Amygdala (tissue), 56 donors: ENCODE results near the gene FAM83G.

Source experiments
- DNase-seq, 56 donors: peaks; one replicate each; lab custom pipeline; 2025; lab: John Stamatoyannopoulos, UW

Gene FAM83G

DNA sequence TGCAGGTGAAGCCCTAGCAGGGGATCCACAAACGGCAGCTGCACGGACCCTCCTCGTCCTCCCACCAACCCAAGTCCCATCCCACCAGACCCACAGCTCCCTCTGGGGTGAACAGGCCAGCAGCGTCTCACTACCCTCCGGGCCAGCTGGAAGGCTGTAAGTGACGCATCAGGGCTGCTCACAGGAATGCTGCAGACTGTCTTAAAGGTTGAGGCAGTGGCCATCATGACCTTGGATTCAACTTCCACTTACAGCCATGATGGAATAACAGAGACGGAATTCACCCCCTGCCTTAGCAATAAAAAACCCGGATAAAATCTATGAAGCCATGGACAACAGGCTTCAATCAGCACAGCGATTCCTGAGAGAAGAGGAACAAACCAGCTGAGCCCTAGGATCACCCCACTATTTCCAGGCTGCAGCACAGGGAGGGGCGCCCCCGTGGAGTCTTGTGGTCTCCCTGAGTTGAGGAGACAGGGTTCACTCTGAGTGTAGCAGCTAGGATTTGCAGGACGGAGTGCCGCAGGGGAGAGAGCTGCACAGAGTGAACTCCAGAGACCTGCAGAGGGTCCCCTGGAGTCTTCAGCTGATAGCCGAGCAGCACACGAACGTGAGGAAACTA is 10.5 kb downstream of the FAM83G start:
- DNase-seq, result no peak

DNA sequence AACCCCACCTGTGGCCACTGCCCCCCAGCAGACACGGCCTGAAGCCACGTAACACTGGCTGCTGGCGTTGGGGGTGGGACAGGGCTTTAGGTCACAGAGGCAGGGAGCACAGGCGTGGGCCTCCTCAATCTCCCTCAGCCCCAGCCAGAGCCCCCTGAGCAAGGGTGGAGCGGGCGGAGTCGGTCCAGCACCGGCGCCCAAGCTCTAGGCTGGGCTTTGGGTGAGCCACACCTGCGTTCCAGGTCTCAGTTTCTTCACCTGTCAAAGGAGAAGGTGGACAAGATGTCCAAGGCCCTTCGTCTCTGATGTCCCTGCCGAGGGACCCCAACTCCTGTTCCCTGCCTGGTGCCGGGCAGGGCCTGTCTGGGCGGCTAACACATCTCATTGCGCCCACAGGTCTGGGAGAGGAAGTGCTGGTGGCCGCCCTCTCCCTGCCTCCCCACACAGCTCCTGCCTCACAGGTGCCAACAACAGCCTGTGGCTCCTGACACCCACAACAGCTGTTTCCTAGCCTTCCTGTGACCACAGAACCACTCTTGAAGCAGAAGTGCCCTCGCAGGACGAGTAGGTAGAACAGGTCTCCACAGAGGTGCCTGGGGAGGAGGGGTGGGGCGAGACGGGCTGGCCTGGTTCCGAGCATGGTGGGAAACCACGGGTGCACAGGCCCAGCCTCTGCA is 12.0 kb downstream of the FAM83G start:
- no peak for DNase-seq

- no peak for DNase-seq
These were observed 12.8 kb downstream of the FAM83G start for GRCh38 chr17:18991531-18992315.

- DNase-seq, result no peak
These were observed 14.2 kb downstream of the FAM83G start for GRCh38 chr17:18990331-18990730.

GRCh38 chr17:18988546-18989173 is 15.9 kb downstream of the FAM83G start:
- no peak for DNase-seq

GRCh38 chr17:18987862-18988545 is 16.6 kb downstream of the FAM83G start:
- no peak for DNase-seq

DNA sequence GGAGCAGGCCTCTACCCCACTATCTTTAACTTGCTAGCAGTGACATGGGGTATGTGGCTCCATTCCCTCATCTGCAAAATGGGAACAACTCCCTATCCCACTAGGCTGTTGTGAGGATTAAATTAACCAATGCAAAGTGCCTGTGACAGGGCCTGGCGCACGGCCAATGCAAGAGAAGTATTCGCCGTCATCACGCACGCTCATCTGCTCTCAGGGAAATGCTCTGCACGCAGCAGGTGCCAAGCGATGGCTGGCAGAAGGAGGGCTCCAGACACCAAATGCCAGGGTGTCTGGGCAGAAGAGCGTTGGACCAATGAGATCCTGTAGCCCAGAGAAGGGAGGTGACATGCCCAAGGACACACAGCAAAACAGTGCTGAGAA is 17.3 kb downstream of the FAM83G start:
- DNase-seq, result no peak

GRCh38 chr17:18986541-18987229 is 17.9 kb downstream of the FAM83G start:
- DNase-seq, result no peak

- DNase-seq, result no peak
These were observed 19.1 kb downstream of the FAM83G start for GRCh38 chr17:18985475-18985874.

GRCh38 chr17:18984273-18985114 is 20.1 kb downstream of the FAM83G start:
- no peak for DNase-seq

DNA sequence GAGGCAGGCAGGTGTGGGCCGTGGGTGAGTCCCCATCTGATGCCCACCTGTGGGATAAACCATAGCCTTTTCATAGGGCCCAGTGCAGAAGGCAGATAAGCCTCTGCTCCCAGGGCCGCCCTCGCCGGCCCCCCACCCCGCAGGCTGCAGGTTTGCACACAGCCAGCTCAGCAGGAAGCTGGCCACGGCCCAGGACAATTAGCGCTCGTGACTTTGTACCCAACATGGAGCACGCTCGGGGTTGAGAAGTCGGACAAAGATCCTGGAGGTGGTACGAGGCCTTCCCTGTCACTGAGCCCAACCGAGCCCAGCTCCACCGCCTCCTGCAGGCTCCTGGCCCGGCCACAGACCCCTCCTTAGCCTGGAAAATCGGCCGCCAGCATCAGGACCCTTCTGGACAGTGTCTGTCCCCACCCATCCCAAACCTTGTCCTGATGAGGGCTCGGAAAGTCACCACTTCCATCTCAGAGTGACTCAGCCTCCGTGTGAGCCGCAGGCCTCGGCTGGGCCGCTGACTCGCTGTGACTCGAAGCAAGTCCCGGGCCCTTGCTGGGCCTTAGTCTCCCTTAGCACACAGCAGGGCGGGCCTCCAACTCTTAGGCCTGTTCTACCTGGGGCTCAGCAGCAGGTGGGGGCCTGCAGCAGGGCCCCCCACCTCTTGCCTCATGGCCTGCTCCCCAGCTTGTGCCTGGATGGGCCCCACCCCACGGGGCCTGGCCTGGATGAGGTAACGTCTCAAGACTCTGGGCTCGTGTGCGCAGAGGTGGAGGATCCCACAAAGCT is 22.7 kb downstream of the FAM83G start:
- no peak for DNase-seq

DNA sequence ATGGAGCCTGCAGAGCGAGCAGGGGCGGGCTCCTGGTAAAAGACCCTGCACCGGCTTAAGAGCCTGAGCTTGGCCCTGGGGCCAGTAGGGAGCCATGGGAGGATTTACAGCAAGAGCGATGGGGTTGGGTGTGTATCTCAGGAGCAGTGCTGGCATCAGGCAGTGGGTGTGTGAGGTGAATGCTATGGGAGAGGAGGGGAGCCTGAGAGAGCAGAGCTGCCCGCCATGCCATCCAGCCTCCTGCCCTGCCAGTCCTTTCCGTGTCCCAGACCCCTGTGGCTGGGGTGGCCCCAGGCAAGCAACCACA is 23.3 kb downstream of the FAM83G start:
- no peak for DNase-seq

GRCh38 chr17:18980682-18981334 is 23.8 kb downstream of the FAM83G start:
- DNase-seq, result no peak

GRCh38 chr17:18978655-18979054 is 25.9 kb downstream of the FAM83G start:
- no peak for DNase-seq

- no peak for DNase-seq
These were observed 26.5 kb downstream of the FAM83G start for GRCh38 chr17:18978050-18978449.

DNA sequence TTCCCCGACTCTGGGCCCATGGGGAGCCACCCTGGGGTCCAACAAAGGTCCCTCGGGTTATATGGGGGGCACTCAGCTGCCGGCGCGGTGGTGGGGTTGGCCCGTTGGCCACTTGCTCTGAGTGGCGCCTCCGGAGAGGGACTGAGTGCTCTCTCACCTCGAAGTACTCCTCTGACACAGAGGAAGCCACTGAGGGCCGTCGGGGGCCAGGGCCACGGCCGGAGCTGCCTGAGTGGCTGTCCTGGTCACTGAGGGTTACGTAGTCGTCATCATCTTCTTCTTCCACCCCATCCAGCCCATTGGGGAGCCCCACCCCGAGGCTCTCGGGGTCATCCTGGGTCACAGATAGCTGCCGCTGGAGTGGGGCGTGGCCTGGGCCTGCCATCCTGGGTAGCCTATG is 26.9 kb downstream of the FAM83G start:
- DNase-seq, result no peak

DNA sequence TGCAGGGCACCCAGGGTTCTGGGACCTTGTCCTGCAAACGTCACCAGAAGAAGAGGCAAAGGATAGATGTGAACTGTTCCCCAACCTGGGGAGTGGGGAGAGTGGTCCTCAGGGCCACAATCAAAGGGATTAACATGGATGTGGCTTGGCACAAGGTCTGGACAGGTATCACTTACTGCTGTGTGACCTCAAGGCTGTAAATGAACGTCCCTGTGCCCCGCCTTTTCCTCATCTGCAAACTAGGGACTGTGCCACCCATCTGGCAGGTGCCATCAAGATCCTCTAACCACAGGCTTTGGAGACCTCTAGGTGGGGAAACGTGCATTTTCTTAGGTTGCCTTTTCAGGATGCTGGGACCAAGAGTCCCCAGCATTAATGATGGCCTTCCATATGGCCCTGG is 27.5 kb downstream of the FAM83G start:
- DNase-seq, result no peak

GRCh38 chr17:18976201-18976600 is 28.4 kb downstream of the FAM83G start:
- no peak for DNase-seq
